GOT3 (cell line): ENCODE measurements around the gene CHST12.
"Not testable (repeated sequence)": the region's sequence is repeated elsewhere in the genome, so short reads cannot be mapped to it uniquely, and the experiment has no call there.

Experiments
- DNase-seq: peaks from one replicate; lab custom pipeline; 2025; ENCODE audit warnings: mixed read lengths; lab: John Stamatoyannopoulos, UW

Gene CHST12

DNA sequence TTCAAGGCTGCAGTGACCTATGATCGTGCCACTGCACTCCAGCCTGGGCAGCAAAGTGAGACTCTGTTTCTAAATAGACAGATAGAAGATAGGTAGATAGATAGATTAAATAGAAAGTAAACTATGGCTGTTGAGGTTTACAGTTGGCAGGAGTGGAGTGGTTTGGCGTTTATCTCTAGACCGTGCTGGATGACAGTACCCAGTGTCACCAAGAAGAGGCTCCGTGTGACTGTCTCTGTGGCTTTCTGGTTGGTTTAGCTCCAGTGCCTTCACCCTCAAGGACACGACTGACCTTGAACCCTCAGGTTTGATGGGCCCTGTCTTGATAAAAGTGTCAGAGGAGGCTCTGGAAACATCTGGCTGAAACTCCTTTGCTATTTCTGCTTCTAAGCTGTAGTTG, 31.7 kb downstream of the CHST12 start:
- DNase-seq: no peak

GRCh38 chr7:2436341-2437104, 33.1 kb downstream of the CHST12 start:
- no peak for DNase-seq

DNA sequence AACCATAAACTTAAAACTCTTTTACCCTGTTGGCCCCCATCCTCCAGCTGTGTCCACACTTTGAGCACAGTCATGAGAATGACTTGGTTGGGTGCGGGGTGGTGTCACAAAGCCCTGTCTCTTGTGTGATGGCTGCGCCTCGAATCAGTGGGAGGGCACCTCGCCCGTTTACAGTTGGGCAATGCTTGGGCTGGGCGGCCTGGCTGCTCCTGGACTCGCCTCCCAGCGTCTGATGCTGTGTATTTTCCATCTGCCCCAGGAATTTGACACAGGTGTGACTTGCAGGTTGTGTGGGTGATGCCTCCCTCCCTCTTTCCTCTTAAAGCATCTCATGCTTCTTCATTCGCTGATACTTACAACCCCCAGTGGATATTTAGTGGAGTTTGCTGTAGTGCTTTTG, 33.7 kb downstream of the CHST12 start:
- no peak for DNase-seq

GRCh38 chr7:2437537-2438148, 34.2 kb downstream of the CHST12 start:
- no peak for DNase-seq

GRCh38 chr7:2438186-2438585, 34.8 kb downstream of the CHST12 start:
- DNase-seq: no peak

GRCh38 chr7:2438775-2439174, 35.4 kb downstream of the CHST12 start:
- no peak for DNase-seq

GRCh38 chr7:2440608-2441245, 37.3 kb downstream of the CHST12 start:
- no peak for DNase-seq

GRCh38 chr7:2441430-2442058, 38.1 kb downstream of the CHST12 start:
- DNase-seq: no peak

- DNase-seq: no peak
These were observed 40.1 kb downstream of the CHST12 start for GRCh38 chr7:2443491-2443890.

DNA sequence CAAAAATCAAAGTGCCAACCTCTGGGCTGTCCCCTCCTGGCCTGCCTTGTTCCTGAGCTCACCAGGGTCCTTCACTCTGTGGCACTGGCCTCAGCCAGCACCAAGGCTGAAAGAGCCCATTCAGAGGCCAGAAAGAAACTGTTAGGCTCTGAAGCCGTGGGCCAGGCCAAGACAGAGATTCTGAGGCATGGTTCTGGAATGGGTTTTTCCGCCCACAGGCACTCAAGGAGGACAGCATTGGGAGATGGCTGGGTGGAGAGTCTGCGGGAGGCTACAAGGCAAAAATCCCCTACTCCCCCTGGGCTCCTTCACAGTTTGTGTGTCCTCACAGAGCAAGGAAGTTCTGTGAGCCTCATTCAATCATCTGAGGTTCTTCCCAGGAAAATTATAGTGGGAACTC, 41.1 kb downstream of the CHST12 start:
- DNase-seq: no peak

DNA sequence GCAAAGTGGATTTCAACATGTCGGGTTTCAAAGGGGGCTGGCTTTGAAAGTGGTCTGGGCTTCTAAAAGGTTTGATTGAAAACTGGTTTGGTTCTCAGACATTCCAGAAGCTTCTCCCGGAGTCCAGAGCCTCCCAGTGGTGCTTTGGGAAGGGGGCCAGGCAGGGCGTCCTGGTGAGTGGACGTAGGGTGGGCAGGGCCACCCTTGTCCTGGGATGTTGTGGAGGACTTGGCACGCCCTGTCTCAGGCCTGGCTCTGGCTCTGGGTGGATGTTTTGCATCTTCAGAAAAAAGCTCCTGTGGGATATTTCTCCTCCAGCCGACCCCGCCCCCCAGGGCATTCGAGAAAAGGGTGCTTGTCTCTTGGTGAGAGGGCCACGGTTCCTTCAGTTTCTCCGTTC, 41.6 kb downstream of the CHST12 start:
- DNase-seq: no peak

- no peak for DNase-seq
These were observed 42.6 kb downstream of the CHST12 start for GRCh38 chr7:2445898-2446555.

- DNase-seq: no peak
These were observed 43.3 kb downstream of the CHST12 start for GRCh38 chr7:2446676-2447075.

DNA sequence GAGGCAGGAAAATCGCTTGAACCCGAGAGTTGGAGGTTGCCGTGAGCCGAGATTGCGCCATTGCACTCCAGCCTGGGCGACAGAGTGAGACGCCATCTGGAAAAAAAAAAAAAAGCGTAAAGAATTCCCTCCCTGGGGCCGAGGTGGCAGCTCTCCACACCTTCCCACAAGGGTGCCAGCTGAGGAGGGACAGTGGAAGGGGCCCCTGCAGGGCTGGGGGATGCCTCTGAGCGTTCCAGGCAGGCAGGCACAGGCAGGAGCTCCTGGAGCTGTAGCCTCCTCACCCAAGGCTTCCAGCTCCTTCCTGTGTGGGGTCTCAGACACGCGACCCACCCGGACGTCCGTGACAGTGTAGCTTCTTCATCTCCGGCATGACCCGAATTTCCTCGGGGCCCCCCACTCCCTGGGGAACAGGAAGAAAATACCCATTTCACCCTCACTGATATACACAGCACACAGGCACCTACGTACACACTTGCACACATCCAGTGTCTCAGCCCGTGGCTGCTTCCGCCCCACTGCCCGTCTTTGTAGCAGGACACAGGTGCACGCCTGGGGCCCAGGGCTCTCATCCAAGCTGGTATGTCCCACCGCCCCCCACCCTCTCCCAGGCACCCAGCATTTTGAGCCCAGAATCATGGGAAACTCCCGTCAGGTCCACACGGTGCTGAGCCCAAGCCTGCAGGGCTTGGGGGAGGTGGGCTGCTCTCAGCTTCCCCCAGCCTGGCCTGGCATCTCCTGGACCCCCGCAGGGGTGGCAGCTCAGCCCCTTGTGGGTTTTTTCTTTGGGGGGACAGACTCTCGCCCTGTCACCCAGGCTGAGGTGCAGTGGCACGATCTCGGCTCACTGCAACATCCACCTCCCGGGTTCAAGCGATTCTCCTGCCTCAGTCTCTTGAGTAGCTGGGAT, 47.0 kb downstream of the CHST12 start:
- DNase-seq: no peak

DNA sequence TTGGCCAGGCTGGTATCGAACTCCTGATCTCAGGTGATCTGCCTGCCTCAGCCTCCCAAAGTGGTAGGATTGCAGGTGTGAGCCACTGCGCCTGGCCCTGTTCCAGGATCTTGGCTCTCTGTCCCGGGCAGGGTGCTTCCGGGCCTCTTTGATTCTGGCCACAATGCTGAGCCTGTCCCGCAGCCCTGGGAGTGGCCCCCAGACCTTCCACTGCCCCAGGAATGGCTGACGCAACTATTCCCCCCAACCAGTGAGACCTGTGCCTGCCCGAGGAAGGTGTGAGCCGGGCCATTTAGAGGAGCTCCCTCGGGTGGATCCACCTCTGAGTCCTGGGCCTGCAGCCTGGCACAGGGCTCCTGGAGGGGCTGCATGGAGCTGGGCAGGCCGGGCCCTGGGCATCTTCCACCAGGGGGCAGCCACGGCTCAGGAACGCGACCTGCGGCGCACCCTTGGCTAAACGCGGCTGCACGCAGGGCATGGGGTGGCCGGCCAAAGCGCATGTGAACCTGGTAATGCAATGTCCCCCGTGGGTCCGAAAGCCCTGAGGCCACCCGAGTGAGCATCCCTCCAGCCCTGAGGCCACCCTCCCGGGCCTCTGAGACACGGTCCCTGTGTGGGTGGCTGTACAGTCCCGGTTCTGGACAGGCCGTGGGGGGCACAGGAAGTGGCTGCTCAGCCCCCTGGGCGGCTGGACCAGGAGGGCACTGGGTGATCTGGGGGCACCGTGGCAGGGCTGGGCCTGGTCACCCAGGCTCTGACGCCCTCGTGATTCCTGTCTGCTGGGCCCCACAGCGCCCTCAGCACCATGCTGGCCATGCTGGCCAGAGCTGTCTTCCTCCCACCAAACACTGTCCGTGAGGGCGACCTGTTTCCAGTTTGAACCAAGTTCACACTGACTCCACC, 48.0 kb downstream of the CHST12 start:
- peak; percentile 34 for DNase-seq

DNA sequence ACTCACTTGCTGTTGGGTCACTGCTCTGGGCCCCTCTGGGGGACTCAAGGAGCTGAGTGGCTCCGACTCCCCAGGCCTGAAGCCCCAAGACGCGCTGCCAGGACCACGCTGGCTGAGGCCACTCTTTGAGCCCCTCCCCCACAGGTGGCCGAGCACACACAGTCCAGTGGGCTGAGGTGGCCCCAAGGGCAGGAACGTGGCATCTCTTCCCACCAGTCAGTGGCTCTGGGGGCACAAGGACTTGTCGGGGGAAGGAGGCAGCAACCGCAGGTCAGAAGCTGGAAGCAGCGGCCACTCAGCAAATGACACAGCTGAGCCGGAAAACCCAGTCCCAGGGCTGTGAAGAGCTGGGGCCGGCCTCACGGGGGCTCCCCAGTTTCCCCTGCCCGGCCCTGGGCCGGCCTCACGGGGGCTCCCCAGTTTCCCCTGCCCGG, 48.7 kb downstream of the CHST12 start:
- no peak for DNase-seq

GRCh38 chr7:2452643-2453270, 49.3 kb downstream of the CHST12 start:
- no peak for DNase-seq

DNA sequence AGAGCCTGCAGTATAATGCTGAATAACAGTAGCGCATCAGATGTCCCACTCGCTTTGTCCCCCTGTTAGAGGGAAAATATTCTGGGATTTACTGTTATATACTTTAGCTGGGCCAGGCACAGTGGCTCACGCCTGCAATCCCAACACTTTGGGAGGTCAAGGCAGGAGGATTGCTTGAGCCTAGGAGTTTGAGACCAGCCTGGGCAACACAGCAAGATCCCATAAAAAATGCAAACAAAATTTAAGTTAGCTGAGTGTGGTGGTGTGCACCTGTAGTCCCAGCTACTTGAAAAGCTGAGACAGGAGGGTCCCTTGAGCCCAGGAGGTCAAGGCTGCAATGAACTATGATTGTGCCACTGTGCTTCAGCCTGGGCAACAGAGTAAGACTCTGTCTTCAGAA, 50.4 kb downstream of the CHST12 start:
- not testable (repeated sequence) for DNase-seq

GRCh38 chr7:2459674-2460073, 56.3 kb downstream of the CHST12 start:
- DNase-seq: no peak

DNA sequence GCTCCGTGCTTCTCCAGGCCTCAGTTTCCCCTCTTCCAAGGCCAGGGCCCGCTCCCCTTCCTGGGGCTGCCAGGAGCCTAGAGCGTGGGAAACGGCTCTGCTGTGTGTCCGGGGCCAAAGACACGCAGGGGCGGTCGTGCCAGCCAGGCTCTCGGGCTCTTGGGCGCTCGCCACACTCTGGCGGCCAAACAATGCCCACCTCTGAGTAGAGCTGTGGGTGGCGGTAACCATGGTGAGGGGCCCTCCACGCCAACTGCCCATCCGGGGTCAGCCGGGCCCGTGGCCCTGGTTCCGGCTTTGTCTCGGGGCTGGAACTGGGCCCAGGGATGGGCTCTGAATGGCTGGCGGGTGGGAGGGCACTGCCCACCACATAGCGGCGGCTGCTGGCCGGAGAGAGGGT, 56.8 kb downstream of the CHST12 start:
- no peak for DNase-seq
